Stimulated activated CD4-positive, alpha-beta T cell treated with anti-CD3 and anti-CD28 coated beads, Interleukin-12 subunit alpha, Interleukin-12 subunit beta, amount 100 ng/mL, for 24 hours (primary cell): ENCODE measurements around the gene RAB3IL1.

ENCODE experiments used
- DNase-seq, 2 experiments: peaks; one replicate each; pipeline ENCODE4 v3.0.0-alpha.2; 2020; ENCODE audit warnings: low read depth in 2 of 2

Gene RAB3IL1

DNA sequence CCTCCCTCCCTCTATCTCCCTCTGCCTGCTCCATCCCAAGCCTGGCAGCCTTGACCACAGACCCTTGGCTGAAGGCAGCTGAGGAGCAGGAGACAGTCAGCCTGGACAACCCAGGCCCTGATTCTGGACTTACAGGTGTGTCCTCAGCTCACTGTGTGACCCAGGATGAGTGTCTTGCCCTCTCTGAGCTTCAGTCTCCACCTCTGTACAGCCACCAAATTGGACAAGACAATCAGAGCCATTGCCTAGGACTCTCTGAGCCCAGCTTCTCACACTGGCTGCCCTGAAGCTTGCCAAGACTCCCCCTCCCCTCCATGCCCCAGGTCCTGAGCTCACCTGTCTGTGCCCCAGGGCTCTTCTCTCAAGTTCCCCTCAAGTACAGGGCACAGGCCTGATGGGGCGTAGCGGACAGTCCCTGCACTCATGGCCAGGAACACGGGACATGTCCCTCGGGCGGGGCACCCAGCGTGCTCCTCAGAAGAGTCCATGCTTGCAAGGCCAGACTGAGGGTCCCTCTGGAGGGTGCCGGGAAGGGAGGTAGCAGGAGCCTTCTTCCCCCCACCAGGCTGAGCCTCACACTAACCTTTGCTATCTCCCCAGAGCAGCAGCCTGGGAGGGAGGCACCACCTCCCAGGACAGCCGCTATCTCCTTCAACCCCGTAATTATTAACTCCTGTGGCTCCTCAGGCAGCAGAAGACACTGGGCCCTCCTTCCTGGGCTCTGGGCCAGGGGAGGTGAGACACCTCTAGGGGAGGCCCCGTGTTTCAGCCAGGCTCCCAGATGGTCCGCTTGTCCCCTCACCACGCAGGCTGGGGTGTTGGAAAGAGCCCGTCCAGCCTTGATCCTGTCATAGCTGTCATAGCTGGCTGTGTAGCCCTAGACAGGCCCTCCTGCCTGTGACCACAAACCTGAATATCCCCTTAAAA is 2.6 kb upstream of the RAB3IL1 start:
- no peak for DNase-seq

DNA sequence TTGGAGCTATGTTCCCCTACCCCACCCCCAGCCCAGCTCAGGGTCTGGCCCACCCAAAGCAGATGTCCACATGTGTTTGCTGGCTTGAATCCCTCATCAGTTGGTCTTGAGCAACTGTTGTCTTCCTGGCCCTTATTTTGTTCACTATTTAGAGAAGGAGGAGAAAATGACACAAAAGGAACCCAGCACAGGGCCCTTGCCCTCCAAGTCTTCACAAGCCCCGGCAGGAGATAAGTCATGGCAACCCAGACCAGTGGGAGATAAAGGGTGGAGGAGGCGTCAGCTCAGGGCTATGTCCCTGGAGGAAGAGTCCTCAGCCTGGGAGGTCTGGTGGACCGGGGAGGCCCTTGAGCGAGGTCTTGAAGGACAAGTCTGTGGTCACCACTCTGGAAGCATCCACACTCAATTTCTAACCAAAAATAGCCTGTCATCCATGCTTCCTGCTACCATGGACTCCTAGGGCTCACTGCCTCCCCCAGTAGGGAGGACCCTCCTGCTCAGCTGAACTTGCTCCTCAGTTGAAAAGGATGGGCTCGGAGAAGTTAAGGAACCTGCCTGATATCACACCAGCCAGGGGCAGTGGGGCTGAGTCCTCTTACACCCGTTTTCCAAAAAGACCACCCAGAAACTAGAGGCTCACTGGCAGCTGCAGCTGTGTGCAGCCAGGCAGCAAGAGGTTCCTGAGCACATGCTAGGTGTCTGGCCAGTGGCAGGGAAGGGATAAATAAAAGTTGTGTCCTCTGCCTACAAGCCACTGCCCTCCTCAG is 1.8 kb upstream of the RAB3IL1 start:
- DNase-seq: no peak

DNA sequence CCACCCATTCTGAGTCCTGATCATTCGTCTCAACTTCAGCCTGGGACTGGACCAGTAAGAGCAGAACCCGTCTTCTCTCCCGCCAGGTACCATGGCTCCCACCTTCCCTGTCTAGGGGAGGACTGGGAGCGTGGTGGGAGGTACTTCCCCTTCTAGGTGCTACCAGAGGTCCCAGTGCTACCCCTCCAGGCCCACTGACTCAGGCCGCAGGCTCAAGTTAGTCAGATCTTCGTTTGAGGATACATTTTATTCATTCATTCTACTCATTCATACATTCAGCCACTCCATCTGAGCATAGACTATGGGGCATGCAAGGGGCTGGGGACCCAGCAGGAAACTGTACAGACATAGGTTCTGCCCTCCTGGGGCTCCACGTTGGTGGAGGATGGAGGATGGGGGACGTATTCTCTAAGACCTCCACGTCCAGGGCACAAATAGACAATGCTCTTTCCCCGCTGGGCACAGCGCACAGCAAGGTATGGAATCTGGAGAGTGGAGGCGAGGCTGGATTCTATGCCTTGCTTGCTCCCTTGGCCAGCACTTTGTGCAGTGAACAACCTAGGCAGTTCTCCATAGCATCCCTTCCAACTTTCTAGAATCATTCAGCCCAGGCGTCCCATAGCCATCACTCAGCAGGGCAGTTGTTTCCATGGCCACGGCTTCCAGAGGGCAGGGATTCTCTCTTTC is 1.0 kb upstream of the RAB3IL1 start:
- DNase-seq: no peak

DNA sequence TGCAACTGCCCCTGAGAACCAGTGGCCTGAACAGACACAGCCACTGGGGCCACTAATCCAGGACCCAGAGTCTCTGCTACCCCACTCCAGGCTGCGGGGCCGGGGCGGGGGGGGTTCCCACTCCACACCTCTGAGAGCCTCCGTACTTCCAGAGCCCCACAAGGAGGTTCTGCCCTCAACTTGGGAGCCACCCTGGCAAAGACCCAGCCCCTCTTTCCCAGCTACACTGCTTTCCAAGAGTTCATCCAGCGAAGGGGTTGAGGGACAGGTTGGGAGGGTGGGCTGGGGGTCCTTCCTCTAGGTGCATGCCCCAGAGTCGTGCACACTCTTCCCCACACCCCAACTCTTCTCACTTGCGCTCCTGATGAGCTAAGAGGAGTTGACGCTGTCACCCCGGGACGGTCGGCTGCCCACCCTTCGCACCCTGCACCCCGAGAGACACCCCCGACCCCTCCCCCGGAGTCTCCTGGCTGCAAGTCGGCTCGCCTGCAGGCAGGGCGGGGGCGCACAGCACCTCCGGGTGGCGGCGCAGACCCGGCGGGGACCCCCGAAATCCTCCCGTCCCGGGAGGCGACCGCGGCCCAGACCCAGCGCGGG is 531 bp downstream of the RAB3IL1 start:
- DNase-seq: no peak

DNA sequence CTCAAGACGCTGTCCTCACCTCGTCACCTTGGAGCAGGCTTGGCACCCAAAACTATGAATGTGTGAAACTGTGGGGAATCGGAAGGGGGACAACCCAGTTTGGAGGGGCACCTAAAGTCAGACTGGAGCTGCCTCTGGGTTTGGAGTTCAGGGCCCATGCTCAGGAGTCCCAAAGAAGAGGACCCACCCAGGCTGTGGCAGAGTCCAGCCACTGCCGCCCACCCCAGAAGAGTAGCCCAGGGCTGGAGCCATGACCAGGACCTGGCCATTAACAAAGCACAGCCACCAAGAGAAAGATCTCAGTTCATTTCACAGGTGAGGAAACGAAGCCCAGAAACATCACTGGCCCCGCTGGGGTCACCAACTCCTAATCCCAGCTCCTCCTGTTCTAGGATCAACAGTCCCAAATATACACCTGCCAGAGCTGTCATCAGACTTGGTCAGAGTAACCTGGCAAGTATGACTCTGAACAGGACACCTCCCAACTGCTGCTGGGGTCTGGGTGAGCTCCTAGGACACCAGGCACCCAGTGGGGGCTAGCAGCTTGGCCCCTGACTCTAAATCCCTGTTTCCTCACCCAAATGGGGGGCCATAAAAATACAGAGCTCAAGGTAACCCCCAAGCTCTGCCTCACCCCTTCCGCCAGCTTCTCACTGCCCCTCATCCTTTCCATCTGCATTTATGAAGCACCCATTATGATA is 2.7 kb downstream of the RAB3IL1 start:
- no peak for DNase-seq

DNA sequence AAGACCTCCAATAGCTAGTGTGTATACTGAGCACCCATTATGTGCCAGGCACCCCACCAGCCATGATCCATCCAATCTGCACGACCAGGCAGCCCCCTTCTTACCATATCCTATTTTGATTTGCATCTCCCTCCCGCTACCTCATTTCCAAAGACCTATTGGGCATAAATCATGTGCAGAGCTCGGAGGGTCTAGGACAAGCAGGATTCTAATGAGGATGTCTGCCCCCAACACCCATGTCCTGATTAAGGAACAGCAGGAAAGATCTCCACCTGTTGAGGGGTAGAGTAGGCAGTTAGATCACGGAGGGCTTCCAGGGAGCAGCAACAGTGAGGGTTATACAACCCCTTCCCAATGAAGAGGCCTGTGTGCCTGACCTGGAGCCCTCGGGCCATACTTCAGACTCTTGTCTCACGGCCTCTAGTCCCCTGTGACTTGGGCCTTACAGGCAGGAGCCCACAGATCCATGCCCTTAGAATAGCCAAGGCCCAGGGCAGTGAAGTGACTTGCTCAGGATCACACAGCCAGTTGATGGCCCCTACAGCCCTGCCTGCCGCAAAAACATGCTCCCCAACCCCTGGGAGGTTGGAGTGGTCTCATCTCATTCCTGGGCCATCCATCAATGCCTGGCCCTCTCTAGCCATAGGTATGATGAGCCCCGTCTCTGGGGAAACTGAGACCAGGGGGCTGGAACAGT is 3.5 kb downstream of the RAB3IL1 start:
- DNase-seq: no peak

DNA sequence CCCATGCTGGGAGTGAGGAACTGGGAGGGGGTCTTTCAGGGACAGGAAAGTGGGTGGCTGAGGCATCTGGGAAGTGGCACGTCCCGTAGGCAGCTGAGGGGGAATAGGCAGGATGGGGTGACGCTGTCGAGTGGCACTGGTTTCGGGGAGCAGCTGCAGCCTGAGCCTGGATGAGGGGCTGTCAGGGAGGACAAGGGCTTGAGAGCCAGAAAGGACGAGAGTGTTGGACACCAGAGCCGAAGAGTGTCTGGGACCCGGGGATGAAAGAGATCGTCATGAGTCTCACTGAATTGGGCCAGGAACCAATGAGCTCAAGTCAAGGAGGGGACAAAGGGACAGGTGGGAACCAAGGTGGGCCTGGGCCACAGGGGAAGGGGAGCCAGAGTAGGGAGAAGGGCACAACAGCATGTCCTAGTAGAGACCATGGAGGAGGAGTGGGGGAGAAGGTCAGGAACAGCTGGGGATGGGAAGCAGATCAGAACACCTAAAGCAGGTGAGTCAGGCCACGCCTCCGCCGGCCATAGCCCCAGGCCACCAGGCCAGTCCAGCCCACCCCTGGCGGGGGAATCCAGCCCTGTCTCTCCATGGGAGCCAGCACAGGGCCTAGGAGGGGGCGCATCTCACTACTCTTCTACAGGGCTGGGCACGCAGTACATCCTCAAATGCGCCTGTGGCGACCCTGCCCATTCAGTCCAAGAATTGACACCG is 4.2 kb downstream of the RAB3IL1 start:
- DNase-seq: no peak

DNA sequence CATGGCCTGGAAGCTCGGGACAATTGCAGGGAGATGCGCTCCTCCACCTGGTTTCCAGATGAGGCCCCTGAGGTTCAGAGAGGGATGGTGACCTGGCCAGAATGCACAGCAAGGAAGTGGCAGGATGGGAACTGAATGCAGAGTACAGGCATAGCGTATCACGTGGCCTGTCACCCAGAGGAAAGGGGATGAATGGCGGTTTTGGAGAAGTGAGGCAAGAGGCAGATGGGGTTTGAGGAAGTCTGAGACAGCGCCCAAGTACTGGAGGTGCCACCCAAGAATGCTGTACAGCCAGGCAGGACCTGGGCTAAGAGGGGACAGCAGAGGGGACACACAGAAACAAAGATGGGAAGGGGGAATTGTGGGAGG is 4.9 kb downstream of the RAB3IL1 start:
- no peak for DNase-seq

DNA sequence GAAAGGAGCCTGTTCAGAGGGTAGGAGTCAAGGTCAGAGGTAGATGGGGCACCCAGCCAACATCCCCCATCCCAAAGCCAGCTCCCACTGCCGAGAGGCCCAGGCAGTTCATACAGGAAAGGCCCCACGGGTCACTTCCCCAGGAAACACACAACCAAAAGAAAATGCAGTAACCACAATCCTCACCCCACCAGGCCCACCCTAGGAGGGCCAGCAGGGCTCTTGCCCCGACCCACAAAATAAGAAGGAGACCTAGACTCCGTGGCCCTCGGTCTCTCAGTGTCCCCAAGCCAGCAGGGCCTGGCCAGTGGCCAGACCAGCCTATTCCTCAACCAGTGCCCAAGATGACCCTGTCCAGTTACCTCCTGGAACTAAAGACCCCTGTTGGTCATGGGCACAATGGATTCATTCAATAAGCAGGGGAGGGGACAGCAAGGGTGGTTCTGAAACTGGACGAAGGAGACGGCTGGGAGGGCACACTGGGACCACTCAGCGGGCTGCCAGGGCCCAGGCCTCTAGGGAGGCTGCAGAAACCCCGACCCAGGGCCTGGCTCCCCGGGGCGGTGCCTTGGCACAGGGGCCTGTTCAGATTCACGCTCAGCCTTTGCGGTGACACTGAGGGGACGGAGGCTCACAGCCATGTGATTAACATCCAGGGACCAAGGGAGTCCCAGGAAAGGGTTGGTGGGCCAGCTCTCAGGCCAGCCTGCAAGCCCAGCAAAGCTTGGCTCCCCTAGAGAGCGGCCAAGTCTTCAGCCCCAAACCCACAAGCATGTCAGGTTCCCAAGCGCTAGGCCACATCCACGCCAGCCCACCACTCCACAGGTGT is 5.5 kb downstream of the RAB3IL1 start:
- no peak for DNase-seq

DNA sequence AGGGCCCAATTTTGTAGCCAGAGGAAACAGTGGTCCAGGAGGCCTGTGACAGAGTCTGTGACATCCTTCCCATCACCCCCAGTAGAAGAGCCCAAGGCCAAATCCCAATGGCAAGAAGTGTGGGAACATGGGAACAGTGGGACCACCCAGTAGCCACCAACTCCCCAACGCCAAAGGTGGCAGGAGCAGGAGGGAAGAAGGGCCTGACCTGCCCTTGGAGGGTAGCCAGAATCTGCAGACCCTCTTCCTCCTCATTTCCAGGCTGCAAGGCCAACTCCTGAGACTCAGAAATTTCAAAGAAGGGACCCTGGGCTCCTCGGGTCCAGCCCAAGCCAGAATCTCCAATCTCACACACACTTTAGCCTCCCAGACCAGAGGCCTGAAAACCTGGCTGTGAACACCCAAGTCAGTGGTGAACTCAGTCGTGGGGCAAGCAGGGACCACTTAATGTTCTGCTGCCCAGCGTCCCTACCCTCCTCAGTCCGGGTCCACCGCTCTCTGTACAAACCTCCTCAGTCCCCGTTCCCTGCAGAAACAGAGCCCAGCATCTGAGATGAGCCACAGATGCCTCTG is 6.2 kb downstream of the RAB3IL1 start:
- no peak for DNase-seq

DNA sequence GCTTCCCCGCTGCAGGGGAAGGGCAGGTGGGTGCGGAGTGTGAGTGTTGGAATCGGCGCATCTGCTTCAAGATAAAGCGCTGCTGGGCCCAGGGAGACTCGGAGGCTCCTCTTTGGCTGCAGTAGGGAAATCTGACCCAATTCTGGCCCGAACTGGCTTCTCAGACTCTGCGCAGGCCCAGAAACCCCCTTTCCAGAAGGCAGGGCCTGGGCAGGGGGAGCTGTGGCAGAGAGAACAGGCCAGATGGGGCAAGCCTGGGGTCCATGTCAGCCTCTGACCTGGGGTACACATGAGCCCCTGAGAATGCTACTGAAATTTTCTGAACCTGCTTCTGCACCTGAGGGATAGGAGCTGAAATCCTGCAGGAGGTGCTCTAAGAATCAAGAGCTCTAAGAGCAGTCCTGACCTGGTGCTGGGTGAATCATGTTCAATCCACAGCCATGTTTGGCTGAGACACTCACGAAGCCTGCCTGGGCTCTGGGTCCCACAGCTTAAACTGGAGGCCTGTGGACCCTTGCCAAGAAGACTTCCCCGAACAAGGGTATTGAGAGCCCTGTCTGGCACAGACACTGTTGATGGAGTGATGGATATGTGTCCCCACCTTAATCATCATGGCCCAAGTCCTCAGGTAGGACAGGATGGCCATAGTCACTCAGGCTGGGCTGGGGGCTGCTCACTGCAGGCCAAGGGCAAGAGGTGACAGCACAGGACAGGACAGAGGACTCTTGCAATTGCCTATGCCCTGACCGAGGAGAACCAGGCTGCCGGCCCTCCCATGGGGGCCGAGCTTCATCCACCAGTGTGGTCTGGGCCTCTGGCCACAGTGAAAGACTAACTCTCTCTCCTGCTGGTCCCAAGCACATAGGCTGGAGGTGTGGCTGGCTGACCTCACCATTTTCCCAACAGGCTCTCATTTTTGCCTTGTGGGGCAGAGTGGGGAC is 6.9 kb downstream of the RAB3IL1 start:
- no peak for DNase-seq

DNA sequence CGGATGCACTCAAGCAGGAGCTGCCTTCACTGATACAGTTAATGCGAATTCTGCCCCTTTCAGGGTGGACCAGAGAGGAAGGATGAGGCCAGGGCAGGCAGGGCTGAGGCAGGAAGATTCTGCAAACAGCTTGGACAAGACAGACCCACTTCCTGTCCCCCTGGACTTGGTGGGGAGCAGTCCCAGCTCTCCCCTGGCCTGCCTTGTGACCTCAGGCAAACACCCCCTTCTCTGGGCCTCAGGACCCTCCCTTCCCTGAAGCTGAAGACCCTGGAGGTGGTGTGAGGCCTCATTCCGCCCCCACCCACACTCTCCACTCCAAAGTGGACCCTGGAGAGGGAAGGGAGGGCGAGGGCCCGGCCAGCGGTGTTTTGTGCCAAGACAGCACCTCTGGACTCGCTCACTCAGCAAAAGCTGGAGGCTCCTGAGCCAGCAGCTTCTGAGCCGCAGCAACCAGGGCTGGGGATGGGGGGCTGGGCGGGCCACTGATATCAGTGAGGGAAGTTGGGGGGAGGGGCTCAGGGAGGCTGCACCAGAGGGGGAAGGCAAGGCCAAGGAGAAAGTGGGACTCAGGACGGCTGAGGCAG is 8.5 kb downstream of the RAB3IL1 start:
- DNase-seq: no peak

DNA sequence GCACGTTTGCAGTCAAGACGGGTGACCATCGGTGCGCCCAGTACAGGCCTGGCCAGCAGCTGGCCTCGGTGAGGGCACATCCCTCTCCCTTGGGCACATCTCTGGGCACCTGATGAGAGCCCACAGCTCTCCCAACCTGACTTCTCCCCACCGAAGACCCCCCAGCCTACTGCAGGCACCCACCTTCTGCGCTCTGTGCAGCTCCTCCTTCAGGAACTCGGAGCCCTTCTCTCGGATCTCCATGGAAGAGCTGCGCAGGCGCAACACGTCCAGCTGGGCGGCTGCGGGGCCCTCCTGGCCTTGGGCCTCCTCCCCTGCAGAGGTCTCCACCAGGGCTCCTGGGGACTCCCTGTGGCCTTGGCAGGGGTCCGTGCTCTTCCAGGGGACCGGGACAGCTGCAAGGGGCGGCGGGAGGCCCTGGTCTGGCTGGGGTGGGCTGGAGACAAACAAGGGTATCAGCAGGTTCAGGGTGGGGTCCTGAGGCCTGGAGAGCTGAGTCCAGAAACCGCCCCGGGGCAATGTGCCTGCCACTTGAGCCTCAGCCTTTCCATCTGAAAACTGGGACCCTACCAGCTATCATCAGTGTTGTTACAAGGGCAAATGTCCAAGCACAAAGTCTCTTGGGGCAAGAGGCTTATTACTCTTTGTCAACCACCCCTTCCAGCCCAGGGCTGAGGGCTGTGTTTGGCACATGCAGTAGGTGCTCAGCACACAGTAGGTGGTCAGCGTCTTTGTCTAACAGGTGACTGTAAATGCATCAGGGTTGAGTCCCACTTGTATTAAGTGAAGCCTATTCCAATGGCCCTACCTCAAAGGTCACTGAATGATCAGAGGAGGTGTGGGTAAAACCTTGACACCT is 9.3 kb downstream of the RAB3IL1 start:
- no peak for DNase-seq

DNA sequence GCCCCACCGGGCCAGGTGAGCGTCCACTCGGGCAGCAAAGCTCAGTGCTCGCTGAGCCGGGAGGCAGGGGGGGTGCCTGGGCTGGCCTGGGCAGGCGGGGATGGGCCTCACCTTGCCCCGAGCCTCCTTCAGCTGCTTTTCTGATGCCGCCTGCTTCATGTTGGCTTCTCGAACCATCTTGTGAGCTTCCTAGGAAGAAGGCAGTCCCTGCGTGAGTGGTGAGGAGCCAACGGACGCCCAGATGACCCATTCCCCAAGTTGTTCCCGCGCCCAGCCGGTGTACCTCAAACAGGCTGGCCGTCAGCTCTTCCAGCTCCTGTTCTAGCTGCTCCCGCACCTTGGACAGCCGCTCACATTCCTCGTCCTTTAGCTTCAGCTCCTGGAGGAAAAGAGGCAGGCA is 10.1 kb downstream of the RAB3IL1 start:
- DNase-seq: no peak

DNA sequence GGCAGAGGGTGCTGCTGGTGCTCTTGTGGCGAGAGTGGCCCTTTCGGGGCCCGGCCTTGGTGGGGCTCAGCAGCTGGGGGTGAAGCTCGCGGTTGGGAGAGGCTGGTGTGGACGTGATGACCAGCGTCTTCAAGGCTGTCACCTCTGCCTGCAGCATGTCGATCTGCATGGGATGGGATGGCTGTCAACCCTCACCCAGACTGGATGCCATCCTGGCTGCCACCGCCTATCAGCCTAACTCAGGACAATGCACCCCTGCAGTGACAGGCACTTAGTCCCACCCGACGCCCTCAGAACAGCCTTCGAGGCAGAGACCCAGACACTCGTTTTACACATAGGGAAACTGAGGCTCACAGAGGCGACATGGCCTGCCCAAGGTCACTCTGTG is 10.8 kb downstream of the RAB3IL1 start:
- no peak for DNase-seq

DNA sequence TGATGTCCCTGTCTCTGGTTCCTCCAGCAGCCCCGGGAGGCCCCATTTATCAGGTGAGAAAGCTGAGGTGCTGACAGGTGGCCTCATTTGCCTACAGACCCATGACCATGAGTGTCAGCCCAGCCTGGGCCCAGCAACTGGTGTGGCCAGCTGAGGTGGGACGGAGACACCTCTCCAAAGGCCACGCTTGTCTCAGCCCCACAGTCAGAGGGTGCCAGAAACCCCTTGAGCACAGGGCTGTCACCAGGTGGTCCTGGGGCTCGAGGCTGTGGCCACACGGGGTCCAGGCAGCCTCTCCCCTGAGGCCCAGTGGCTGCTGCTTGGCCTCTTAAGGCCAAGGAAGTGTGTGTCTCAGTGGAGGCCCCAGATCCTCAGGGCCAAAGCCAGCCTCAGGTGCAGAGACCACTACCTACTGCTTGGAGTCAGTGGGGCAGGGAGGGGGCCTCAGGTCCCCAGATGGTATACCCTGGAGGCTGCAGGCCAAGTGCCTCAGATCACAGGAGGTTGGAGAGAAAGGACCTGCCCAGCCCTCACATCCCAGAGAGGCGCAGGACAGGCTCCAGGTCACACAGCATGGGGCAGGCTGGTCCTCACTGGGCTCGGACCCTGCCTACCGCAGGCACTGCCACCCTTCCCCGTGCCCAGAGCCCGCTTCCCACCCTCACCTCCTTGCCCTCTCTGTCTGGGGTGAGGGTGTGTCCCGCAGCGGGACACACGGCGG is 11.4 kb downstream of the RAB3IL1 start:
- DNase-seq: no peak
